Spinal cord (tissue), 10 donors: ENCODE results near the gene XRCC1. TPM values are rescaled to one million over a fixed set of nuclear protein-coding genes. Genes with fewer than 3 reads are reported as not detected.
"Not testable (repeated sequence)": the region's sequence is repeated elsewhere in the genome, so short reads cannot be mapped to it uniquely, and the experiment has no call there.

ENCODE experiments used
- DNase-seq, 6 donors: peaks; one replicate each; pipeline versions ENCODE4 v3.0.0 to v3.0.0-alpha.2; 2013 to 2015; ENCODE audit warnings: low spot score in 6 of 6, low read depth in 4 of 6
- H3K27ac ChIP-seq: one replicate; pipeline ENCODE4 v1.5.1; 2013; ENCODE audit warnings: low read depth, low read length, control low read depth
- H3K27me3 ChIP-seq: one replicate; pipeline ENCODE4 v1.6.1; 2013; ENCODE audit warnings: low read length; ENCODE audit not compliant: control insufficient read depth, insufficient read depth
- H3K36me3 ChIP-seq: one replicate; pipeline ENCODE4 v1.6.1; 2013; ENCODE audit warnings: low read length; ENCODE audit not compliant: control insufficient read depth, insufficient read depth
- H3K4me1 ChIP-seq: one replicate; pipeline ENCODE4 v1.6.1; 2013; ENCODE audit warnings: low read length; ENCODE audit not compliant: control insufficient read depth, insufficient read depth
- H3K4me3 ChIP-seq: one replicate; pipeline ENCODE4 v1.5.1; 2013; ENCODE audit warnings: low read depth, low read length, control low read depth
- H3K9me3 ChIP-seq: one replicate; pipeline ENCODE4 v1.6.1; 2013; ENCODE audit warnings: low read length; ENCODE audit not compliant: control insufficient read depth, insufficient read depth
- WGBS: methylation state at CpG from one replicate; pipeline ENCODE4 v1.1.5; 2013; ENCODE audit warnings: missing lambda C conversion rate; ENCODE audit not compliant: insufficient coverage; 5-methylcytosine and 5-hydroxymethylcytosine counted together
- polyA plus RNA-seq, 2 donors: library from polyadenylated mRNA; unstranded; fragments of 120-200 nt; gene quantifications; one replicate each; pipeline ENCODE4 v1.2.1, GENCODE V29; 2013; ENCODE audit not compliant: insufficient read length in 2 of 2
- total RNA-seq, 2 donors: library from RNA; depleted of rRNA in 1 of 2; stranded (reverse); fragments of 120-200 nt in 1 of 2; fragments of >200 nt in 1 of 2; gene quantifications; one replicate each; pipeline versions ENCODE4 v1.2.3 to v1.2.4, GENCODE V29; 2013 to 2014
- donor health status: healthy.

XRCC1 gene
- total and polyA plus RNA-seq, 4 donors, result 10.4 to 53.2 (median 46.9) TPM

DNA sequence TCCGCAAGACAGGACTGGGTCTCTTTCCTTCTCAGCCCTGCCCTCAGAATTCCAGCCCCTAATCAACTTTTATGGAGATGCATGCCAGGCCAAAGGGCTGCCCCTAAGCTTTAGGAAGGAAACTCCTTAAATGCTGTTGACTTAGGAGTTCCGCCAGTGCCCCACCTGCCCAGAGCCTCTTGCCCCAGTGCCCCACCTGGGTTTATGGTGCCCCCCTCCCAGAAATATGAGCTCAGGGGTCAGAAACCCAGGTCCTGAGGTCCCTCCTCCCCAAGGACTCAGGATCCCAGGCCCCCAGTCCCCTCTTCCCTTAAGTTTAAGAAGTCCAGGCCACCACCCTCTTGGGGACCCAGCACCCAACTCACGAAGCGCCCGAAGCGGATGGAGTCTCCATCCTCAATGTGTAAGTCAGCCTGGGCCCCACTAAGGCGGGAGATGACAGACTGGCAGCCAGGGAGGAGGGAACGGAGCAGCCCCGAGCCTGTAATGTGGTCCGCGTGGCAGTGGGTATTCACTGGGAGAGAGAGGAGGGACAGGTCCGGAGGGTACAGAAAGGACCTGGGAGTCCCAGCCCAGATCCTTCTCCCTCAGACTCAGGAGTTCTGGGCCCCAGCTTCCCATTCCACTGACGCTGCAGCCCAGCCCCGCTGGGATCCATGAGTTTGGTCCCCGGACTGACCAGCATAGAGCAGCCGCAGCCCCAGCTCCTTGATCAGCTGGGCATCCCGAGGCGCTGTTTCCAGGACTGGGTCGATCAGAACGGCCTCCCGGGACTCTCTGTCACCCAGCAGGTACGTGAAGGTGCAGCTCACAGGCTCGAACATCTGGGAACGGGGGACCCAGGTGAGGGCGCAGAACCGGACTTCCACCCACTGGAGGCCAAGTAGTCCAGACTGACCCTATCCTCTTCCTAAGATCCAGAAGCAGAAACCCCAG lies 49.2 kb downstream of the XRCC1 start:
- 5% methylated on average over 23 of the region's 26 CpGs for WGBS
- no peaks in the 10 kb centered on the region for H3K27me3 ChIP-seq
- H3K27ac ChIP-seq, result peak overlapping the region; percentile 61
- H3K4me1 ChIP-seq, result peaks cover 24% of the 10 kb centered on the region
- no peaks in the 10 kb centered on the region for H3K36me3 ChIP-seq
- peak overlapping the region; percentile 71 for H3K4me3 ChIP-seq
- DNase-seq, result peak in 1 of 6 donors; percentile 24
- H3K9me3 ChIP-seq, result no peaks in the 10 kb centered on the region

GRCh38 chr19:43524922-43525835 lies 50.1 kb downstream of the XRCC1 start:
- Histone ChIP-seq H3K4me3 (peak overlapping the region; percentile 71), H3K27me3 (no peaks in the 10 kb centered on the region), H3K36me3 (no peaks in the 10 kb centered on the region), H3K9me3 (no peaks in the 10 kb centered on the region), H3K27ac (no peak overlapping the region), H3K4me1 (peaks cover 24% of the 10 kb centered on the region)
- peak in 2 of 6 donors; percentile 39 to 50 for DNase-seq
- WGBS, result 9% methylated on average over 10 of the region's 12 CpGs

DNA sequence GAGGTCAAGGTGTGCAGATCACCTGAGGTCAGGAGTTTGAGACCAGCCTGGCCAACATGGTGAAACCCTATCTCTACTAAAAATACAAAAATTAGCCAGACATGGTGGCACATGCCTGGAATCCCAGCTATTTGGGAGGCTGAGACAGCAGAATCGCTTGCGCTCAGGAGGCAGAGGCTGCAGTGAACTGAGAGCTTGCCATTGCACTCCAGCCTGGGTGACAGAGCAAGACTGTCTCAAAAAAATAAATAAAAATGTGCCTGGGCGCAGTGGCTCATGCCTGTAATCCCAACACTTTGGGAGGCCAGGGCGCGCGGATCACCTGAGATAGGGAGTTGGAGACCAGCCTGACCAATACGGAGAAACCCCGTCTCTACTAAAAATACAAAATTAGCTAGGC lies 51.6 kb downstream of the XRCC1 start:
- WGBS, result 97% methylated on average over 6 of the region's 8 CpGs
- peaks cover 24% of the 10 kb centered on the region for H3K4me1 ChIP-seq
- H3K36me3 ChIP-seq, DNase-seq, H3K27ac ChIP-seq, H3K9me3 ChIP-seq, H3K4me3 ChIP-seq, H3K27me3 ChIP-seq: not testable (repeated sequence)

GRCh38 chr19:43522929-43523328 lies 52.4 kb downstream of the XRCC1 start:
- WGBS, result 57% methylated on average over 1 of the region's 5 CpGs
- Histone ChIP-seq H3K4me3 (no peak overlapping the region), H3K36me3 (no peaks in the 10 kb centered on the region), H3K27me3 (no peaks in the 10 kb centered on the region), H3K27ac (no peak overlapping the region), H3K4me1 (peaks cover 24% of the 10 kb centered on the region), H3K9me3 (no peaks in the 10 kb centered on the region)
- DNase-seq, result no peak

- no peak overlapping the region for H3K4me3 ChIP-seq
- H3K4me1 ChIP-seq, result no peaks in the 10 kb centered on the region
- no peaks in the 10 kb centered on the region for H3K9me3 ChIP-seq
- no peak overlapping the region for H3K27ac ChIP-seq
- WGBS, result 63% methylated on average over 3 of the region's 10 CpGs
- peaks cover 4% of the 10 kb centered on the region for H3K36me3 ChIP-seq
- H3K27me3 ChIP-seq, result no peaks in the 10 kb centered on the region
- peak in 4 of 6 donors; percentile 78 to 95 (median 90) for DNase-seq
These were observed 55.8 kb downstream of the XRCC1 start for GRCh38 chr19:43519436-43520088.

- DNase-seq, result no peak
- H3K9me3 ChIP-seq, result no peaks in the 10 kb centered on the region
- no peak overlapping the region for H3K27ac ChIP-seq
- H3K4me1 ChIP-seq, result no peaks in the 10 kb centered on the region
- H3K4me3 ChIP-seq, result no peak overlapping the region
- H3K27me3 ChIP-seq, result no peaks in the 10 kb centered on the region
- WGBS, result no CpG with 5 or more reads among the region's 4 CpGs
- peaks cover 7% of the 10 kb centered on the region for H3K36me3 ChIP-seq
These were observed 57.3 kb downstream of the XRCC1 start for GRCh38 chr19:43518051-43518450.

- H3K27me3 ChIP-seq, H3K9me3 ChIP-seq, H3K4me3 ChIP-seq: not testable (repeated sequence)
These were observed 62.9 kb downstream of the XRCC1 start for GRCh38 chr19:43512399-43512798.

DNA sequence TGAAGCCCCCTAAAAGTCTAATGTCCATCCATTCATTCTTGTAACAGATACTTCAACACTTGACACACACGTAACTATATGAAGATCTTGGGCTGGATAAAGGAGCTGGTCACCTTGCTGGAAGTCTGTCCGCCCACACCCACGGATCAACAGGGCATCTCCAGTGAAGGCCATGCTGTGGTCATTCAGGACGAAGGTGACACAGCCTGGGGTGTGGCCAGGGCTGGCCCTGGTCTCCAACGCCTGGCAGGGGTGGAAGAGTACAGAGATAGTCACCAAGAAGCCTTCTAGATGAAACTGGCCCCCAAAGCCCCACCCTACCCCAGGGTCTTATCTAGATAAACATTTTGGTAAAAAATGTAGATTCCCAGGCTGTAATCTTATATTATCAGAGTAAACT lies 64.0 kb downstream of the XRCC1 start:
- no peaks in the 10 kb centered on the region for H3K4me1 ChIP-seq
- WGBS, result 86% methylated on average over 3 of the region's 5 CpGs
- H3K4me3 ChIP-seq, result no peak overlapping the region
- DNase-seq, result no peak
- no peaks in the 10 kb centered on the region for H3K27me3 ChIP-seq
- no peak overlapping the region for H3K27ac ChIP-seq
- H3K9me3 ChIP-seq, result no peaks in the 10 kb centered on the region
- H3K36me3 ChIP-seq, result peaks cover 21% of the 10 kb centered on the region

More at GRCh38 chr19:43512399-43512798, 62.9 kb downstream of the XRCC1 start:
- DNase-seq, H3K4me1 ChIP-seq, H3K27ac ChIP-seq: not testable (repeated sequence)
- H3K36me3 ChIP-seq, result peaks cover 15% of the 10 kb centered on the region

- no peak overlapping the region for H3K27ac ChIP-seq
- WGBS, result 93% methylated on average over 6 of the region's 9 CpGs
- H3K4me3 ChIP-seq, result no peak overlapping the region
- no peak for DNase-seq
- no peaks in the 10 kb centered on the region for H3K9me3 ChIP-seq
- H3K4me1 ChIP-seq, result no peaks in the 10 kb centered on the region
- no peaks in the 10 kb centered on the region for H3K27me3 ChIP-seq
- peaks cover 21% of the 10 kb centered on the region for H3K36me3 ChIP-seq
These were observed 64.6 kb downstream of the XRCC1 start for GRCh38 chr19:43510713-43511112.
